ENCODE results near the gene CNTN4.

Gene CNTN4

DNA sequence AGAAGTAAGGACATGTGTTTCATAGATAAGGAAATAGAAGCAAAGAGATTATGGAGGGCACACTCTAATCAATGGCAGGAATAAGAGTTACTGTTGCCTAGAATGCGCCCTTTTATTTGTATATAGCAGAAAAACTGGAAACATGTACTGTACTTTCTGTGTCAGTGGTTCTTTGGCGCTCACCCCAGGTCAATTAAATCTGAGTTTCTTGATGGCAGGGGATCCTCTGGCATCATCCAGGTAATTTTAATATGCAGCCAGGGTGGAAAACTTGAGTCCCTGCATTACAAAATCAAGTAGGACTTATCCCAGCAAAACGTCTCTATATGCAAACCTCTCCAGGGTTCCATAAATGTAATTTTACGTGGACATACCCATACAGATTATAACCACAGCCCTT lies 727.4 kb downstream of the CNTN4 start:
- no peak overlapping the region for H3K4me3 ChIP-seq
- no peak overlapping the region for H3K27ac ChIP-seq
- TF ChIP-seq, protein P1, sequence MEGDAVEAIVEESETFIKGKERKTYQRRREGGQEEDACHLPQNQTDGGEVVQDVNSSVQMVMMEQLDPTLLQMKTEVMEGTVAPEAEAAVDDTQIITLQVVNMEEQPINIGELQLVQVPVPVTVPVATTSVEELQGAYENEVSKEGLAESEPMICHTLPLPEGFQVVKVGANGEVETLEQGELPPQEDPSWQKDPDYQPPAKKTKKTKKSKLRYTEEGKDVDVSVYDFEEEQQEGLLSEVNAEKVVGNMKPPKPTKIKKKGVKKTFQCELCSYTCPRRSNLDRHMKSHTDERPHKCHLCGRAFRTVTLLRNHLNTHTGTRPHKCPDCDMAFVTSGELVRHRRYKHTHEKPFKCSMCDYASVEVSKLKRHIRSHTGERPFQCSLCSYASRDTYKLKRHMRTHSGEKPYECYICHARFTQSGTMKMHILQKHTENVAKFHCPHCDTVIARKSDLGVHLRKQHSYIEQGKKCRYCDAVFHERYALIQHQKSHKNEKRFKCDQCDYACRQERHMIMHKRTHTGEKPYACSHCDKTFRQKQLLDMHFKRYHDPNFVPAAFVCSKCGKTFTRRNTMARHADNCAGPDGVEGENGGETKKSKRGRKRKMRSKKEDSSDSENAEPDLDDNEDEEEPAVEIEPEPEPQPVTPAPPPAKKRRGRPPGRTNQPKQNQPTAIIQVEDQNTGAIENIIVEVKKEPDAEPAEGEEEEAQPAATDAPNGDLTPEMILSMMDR (IDR thresholded peaks at IDR 0.05), result no peak
- no peak for DNase-seq (ENCODE audit: low spot score)

DNA sequence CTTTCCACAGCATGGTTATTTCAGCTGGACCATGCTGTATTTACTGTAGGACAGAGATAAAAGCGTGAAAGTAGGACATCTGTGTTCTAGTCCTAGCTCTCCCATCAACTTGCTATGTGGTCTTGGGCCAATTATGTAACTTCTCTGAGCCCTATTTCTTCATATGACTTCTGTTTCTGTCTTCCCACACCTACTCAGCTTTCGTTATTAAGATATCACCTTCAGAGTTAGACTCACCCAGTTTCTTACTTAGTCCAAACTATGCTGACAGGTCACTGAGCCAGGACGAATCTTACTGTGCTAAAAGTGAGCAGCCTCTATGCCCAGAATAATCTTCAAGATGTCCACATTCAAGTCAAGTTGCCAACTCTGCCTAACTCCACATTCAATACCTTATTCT lies 727.8 kb downstream of the CNTN4 start:
- TF ChIP-seq, protein P1 (IDR thresholded peaks at IDR 0.05), result no peak
- no peak overlapping the region for H3K4me3 ChIP-seq
- DNase-seq (ENCODE audit: low spot score), result no peak
- no peak overlapping the region for H3K27ac ChIP-seq

DNA sequence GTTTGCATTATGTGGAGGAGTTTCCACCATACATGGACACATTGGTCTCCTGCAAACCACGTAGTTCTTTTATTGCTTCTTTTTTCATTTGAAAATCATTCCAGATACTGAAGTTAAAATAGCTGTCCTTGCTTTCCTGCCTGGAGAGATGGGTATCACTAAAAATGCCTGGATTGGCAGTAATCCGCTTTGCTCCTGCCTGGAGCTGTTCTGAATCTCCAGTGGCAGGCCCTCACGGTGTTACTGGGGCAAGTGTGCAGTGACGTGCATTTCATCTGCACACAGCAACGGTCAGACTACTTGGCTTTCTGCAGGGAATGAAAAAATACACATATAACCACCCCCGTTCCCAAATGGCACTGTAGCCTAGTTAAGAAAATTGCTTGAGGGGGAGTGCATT lies 738.6 kb downstream of the CNTN4 start:
- Histone ChIP-seq H3K27ac (no peak overlapping the region), H3K4me3 (no peak overlapping the region)
- TF ChIP-seq, protein P1 (IDR thresholded peaks at IDR 0.05), result no peak
- DNase-seq (ENCODE audit: low spot score), result no peak

DNA sequence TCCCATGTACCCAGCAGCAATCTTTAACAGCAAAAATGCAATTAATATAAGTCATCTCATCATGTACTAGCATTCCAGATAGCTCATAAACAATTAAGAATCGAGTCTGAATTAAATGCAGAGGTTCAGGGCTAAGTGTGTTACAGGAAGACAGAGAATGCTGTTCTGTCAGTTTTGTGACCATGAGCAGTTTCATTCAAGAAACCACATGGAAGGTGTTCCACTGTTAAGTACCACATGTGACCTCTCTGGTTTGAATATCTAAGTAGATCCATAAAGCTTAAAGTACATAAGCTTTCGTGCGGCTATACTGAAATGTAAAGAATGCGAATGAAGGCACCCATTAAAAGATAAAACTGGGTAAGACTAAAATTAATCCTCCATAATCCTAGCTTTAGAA lies 739.2 kb downstream of the CNTN4 start:
- Histone ChIP-seq H3K4me3 (no peak overlapping the region), H3K27ac (no peak overlapping the region)
- TF ChIP-seq, protein P1 (IDR thresholded peaks at IDR 0.05), result no peak
- DNase-seq (ENCODE audit: low spot score), result no peak

DNA sequence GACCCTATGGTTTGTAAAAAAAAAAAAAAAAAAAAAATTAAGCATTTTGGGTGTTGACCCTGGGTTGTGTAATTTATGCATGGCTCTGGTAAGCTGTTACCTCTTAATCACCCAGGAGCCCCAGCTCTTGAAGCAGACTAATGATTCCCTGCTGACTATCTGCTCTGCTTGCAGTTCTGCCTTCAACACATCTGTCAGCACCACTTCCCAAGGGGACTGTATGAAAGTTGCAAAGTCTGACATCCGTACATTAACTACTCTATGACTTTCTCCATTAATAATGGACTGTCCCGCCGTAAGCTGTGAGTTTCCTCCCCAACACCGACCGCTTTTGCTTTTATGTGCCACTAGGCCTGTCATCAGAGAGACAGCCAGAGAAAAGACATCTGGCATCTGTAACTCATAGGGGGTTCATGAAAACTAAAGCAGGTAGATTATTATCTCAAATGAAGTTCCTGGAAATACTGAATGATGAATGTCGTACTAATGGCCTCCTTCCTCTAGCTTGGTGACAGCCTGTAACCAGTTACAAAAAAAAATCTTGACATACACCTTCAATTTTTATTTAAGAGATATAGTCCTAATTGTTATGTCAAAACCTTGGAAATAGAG lies 740.0 kb downstream of the CNTN4 start:
- H3K4me3 ChIP-seq, result no peak overlapping the region
- TF ChIP-seq, protein P1 (IDR thresholded peaks at IDR 0.05), result no peak
- no peak overlapping the region for H3K27ac ChIP-seq
- no peak for DNase-seq (ENCODE audit: low spot score)

DNA sequence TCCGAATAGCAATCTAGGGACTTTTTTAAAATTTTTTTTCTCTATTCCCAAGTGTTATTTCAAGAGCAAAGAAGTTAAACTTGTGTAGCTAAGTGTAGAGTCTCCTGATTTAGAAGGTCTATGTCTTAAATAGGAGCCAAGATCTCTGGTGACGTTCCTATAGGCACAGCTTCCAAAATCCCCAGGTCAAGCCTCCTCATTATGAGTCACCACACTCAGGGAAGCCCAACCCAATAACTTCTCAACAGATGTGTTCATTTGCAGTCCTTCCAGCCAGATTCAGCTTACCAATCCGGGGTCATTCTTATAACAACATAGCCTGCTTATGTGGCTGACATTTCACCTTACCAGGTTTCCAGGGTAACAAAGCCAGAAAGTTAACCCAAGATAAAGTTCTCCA lies 741.2 kb downstream of the CNTN4 start:
- H3K4me3 ChIP-seq, result no peak overlapping the region
- TF ChIP-seq, protein P1 (IDR thresholded peaks at IDR 0.05), result no peak
- DNase-seq (ENCODE audit: low spot score), result no peak
- no peak overlapping the region for H3K27ac ChIP-seq

DNA sequence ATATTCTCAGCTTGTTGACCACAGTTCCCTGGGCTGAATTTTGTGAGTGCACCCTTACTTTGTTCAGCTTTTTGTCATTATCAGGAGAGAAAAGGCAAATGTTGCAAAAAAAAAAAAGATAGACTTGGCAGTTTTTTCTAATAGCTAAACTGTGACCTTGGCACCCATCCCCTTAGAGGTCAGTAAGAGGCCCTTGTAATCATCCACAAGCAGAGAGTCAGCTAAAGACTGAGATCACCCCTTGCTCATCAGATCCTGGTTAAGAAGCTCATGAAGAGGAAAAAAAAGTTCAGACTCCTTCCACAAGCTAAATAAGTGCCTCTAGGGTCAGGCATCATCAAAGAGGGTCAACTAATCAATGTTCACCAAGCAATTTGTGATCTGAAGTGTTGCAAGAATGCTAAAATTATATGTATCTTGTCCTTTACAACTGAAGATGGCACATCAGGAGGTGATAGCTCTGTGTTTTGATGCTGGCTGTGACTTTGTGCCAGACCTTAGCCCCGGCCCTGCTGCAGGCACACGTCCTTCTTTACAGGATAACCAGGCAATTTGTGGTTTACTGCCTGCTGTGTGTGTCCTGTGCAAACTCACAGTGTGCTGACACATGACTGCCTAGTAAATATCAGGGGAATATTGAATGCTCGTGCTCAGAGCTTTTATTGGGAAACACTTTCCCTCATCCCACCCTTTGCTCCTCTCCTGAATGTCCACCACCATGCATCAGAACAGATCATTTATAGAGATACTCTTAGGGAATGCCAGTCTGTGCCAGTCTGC lies 748.6 kb downstream of the CNTN4 start:
- no peak overlapping the region for H3K4me3 ChIP-seq
- no peak overlapping the region for H3K27ac ChIP-seq
- no peak for DNase-seq (ENCODE audit: low spot score)
- TF ChIP-seq, protein P1 (IDR thresholded peaks at IDR 0.05), result no peak

Measured in coronary artery (tissue), 2 donors.